Stomach (tissue), 4 donors: ENCODE data around the gene ZNF469.

Experiments
- EP300 ChIP-seq: sonication (generic); formaldehyde crosslinking; IDR thresholded peaks from one replicate; pipeline ENCODE4 v1.6.1; 2017; ENCODE audit warnings: antibody characterized with exemption
- POLR2AphosphoS5 ChIP-seq, 3 donors: sonication (generic); formaldehyde crosslinking; IDR thresholded peaks; one replicate each; pipeline ENCODE4 v1.6.1; 2016; ENCODE audit warnings: antibody characterized with exemption in 3 of 3
- TF ChIP-seq, protein P1 (sequence below), 7 experiments: fragments of 450-650 bp in 4 of 7; fragments of 200-600 bp in 3 of 7; sonication (generic) in 3 of 7; IDR thresholded peaks; one replicate each; pipeline ENCODE4 v1.5.1; 2016 to 2019; ENCODE audit warnings: antibody characterized with exemption in 7 of 7, control low read depth in 2 of 7, mild to moderate bottlenecking in 1 of 7

DNA sequence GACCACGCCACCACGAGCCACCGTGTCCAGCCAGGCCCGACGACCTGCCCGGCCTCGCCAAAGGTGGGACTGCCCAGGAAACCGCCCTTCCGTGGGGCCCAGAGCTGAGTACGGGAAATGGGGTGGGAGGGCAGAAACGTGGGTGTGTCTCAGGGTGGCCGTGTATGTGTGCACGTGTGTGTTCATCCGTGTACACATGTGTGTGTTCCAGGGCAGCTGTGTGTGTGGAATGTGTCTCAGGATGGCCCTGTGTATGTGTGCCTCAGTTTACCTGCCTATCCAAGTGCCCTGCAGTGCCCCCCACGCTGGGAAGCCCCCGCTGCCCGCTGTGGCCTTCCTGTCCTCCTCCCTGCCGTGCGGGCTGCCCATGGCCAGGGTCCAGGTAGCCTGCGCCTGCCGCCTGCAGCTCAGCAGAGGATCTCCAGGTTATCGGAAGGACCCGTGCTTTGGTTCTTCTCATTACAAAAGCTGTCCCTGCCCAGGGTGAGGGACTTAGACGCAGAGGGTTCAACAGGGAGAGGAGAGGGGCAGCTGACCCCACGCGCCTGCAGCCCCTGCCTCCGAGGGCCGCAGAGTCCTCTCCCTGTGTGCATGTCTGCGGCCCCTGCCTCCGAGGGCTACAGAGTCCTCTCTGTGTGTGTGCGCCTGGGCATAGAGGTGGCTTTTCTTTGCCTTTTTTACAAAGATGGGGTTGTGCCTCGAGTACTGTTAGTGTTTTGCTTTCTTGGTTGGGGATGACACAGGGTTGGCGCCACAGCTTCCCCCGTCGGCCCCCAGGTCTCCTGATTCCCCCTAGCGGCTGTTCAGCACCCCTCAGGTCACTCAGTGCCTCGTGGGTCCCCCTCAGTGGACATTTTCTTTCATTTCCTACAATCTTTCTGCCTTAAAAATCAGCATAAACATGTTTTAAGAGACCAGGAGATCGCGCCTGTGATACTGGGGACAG is 23.6 kb downstream of the ZNF469 start:
- no peak for TF ChIP-seq EP300
- TF ChIP-seq, protein P1, sequence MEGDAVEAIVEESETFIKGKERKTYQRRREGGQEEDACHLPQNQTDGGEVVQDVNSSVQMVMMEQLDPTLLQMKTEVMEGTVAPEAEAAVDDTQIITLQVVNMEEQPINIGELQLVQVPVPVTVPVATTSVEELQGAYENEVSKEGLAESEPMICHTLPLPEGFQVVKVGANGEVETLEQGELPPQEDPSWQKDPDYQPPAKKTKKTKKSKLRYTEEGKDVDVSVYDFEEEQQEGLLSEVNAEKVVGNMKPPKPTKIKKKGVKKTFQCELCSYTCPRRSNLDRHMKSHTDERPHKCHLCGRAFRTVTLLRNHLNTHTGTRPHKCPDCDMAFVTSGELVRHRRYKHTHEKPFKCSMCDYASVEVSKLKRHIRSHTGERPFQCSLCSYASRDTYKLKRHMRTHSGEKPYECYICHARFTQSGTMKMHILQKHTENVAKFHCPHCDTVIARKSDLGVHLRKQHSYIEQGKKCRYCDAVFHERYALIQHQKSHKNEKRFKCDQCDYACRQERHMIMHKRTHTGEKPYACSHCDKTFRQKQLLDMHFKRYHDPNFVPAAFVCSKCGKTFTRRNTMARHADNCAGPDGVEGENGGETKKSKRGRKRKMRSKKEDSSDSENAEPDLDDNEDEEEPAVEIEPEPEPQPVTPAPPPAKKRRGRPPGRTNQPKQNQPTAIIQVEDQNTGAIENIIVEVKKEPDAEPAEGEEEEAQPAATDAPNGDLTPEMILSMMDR (IDR thresholded peaks at IDR 0.05): no peak
- TF ChIP-seq POLR2AphosphoS5 (IDR thresholded peaks at IDR 0.05): no peak
